Measurements from ENCODE around the gene DNA2.

Gene DNA2

DNA sequence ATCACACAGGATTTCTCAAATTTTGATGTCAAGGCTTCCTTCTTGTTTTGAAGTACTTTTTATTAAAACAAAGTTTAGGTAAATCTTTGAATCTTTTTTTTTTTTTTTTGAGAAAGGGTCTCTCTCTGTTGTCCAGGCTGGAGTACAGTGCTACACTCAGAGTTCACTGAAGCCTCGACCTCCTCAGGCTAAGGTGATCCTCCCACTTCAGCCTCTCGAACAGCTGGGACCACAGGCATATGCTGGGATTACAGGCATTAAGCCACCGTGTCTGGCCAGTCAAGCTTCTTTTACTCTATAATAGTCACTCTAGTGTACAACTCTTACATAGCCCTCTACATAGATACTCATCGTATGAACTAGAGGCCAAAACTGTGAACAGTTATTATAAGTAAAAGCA lies 68.1 kb downstream of the DNA2 start:
- TF ChIP-seq, protein P1, sequence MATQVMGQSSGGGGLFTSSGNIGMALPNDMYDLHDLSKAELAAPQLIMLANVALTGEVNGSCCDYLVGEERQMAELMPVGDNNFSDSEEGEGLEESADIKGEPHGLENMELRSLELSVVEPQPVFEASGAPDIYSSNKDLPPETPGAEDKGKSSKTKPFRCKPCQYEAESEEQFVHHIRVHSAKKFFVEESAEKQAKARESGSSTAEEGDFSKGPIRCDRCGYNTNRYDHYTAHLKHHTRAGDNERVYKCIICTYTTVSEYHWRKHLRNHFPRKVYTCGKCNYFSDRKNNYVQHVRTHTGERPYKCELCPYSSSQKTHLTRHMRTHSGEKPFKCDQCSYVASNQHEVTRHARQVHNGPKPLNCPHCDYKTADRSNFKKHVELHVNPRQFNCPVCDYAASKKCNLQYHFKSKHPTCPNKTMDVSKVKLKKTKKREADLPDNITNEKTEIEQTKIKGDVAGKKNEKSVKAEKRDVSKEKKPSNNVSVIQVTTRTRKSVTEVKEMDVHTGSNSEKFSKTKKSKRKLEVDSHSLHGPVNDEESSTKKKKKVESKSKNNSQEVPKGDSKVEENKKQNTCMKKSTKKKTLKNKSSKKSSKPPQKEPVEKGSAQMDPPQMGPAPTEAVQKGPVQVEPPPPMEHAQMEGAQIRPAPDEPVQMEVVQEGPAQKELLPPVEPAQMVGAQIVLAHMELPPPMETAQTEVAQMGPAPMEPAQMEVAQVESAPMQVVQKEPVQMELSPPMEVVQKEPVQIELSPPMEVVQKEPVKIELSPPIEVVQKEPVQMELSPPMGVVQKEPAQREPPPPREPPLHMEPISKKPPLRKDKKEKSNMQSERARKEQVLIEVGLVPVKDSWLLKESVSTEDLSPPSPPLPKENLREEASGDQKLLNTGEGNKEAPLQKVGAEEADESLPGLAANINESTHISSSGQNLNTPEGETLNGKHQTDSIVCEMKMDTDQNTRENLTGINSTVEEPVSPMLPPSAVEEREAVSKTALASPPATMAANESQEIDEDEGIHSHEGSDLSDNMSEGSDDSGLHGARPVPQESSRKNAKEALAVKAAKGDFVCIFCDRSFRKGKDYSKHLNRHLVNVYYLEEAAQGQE (IDR thresholded peaks at IDR 0.05; ENCODE audit: insufficient read depth in 1 of 2, low read depth in 2 of 2, low read length in 2 of 2) = no peak
- TF ChIP-seq POLR2AphosphoS5 (IDR thresholded peaks at IDR 0.05; ENCODE audit: low read depth, low read length) (no peak), SIN3A (IDR thresholded peaks at IDR 0.05; ENCODE audit: borderline replicate concordance, insufficient read depth, low read length) (no peak), TAF1 (IDR thresholded peaks at IDR 0.05; ENCODE audit: borderline replicate concordance, insufficient read depth, low read length) (no peak), FOXP2 (optimal IDR thresholded peaks at IDR 0.05; ENCODE audit: borderline replicate concordance, extremely low read depth, extremely low read length, insufficient read depth) (no peak)

DNA sequence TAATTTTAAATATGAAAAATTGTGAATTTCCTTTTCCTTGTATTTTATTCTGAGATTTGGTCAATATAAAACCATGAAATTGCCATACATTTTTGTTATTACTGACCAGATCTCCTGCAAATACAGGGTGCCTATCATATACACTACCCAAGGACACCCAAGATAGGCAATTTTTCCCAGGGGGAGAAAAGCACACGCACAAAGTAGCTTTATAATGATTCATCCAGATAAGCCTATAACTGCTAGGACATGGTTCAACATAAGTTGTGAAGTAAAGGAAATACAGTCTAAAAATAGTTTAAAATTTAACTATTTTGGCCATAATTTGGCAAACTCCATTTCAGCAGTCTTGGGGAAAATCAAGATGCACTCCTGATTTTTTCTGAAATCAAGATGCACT lies 69.5 kb downstream of the DNA2 start:
- TF ChIP-seq TAF1 (IDR thresholded peaks at IDR 0.05; ENCODE audit: borderline replicate concordance, insufficient read depth, low read length) (no peak), POLR2AphosphoS5 (IDR thresholded peaks at IDR 0.05; ENCODE audit: low read depth, low read length) (no peak), FOXP2 (optimal IDR thresholded peaks at IDR 0.05; ENCODE audit: borderline replicate concordance, extremely low read depth, extremely low read length, insufficient read depth) (no peak), SIN3A (IDR thresholded peaks at IDR 0.05; ENCODE audit: borderline replicate concordance, insufficient read depth, low read length) (no peak)
- TF ChIP-seq, protein P1 (IDR thresholded peaks at IDR 0.05; ENCODE audit: insufficient read depth in 1 of 2, low read depth in 2 of 2, low read length in 2 of 2) = no peak

DNA sequence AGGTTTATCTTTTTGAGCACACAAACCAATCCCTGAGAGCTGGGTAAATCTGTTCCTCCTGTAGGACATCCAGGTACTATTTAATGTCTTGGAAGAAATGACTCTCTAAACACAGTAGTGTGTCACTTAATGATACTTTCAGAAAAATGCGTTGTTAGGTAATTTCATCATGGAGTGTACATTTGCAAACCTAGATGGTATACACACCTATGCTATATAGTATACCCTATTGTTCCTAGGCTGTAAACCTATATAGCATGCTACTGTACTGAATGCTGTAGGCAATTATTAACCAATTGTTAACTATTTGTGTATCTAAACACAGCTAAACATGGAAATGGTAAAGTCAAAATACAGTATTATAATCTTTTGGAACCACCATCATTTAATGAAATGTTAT lies 74.8 kb downstream of the DNA2 start:
- TF ChIP-seq POLR2AphosphoS5 (IDR thresholded peaks at IDR 0.05; ENCODE audit: low read depth, low read length) (no peak), TAF1 (IDR thresholded peaks at IDR 0.05; ENCODE audit: borderline replicate concordance, insufficient read depth, low read length) (no peak), SIN3A (IDR thresholded peaks at IDR 0.05; ENCODE audit: borderline replicate concordance, insufficient read depth, low read length) (no peak)

DNA sequence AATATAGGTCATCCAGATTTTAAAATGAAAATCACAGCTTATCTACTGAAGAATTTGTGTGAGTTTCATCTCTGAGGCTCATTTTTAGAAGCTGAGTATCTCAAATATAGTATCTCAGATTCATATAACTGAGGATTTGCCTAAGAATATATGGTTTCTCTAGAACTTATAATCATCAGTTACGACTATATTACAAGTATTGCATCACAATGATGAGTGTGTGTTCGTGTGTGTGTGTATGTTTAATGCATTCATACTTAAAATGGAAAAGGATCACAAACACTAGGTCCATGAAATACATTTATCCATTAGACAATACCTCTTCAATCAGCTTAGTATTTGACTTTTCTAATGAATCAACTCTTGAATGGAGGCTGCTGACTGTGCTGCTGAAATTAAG lies 86.0 kb downstream of the DNA2 start:
- TF ChIP-seq POLR2AphosphoS5 (IDR thresholded peaks at IDR 0.05; ENCODE audit: low read depth, low read length) (no peak), TAF1 (IDR thresholded peaks at IDR 0.05; ENCODE audit: borderline replicate concordance, insufficient read depth, low read length) (no peak), FOXP2 (optimal IDR thresholded peaks at IDR 0.05; ENCODE audit: borderline replicate concordance, extremely low read depth, extremely low read length, insufficient read depth) (no peak), SIN3A (IDR thresholded peaks at IDR 0.05; ENCODE audit: borderline replicate concordance, insufficient read depth, low read length) (no peak)
- TF ChIP-seq, protein P1 (IDR thresholded peaks at IDR 0.05; ENCODE audit: insufficient read depth in 1 of 2, low read depth in 2 of 2, low read length in 2 of 2) = no peak

DNA sequence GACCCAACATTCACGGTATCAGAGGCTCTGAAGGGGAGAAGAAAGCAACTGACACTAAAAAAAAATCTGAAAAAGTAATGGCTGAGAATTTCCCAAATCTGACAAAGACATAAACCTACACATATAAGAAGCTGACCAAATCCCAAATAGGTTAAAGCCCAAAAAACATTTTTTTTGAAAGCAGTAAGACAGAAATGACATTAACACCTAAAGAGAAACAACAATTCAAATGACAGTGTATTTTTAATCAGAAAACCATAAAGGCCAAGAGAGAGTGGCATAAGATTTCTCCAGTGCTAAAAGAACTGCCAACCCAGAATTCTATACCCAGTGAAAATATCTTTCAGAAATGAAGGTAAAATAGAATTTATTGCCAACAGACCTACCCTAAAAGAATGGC lies 100.2 kb downstream of the DNA2 start:
- no peak for TF ChIP-seq TAF1 (IDR thresholded peaks at IDR 0.05; ENCODE audit: borderline replicate concordance, insufficient read depth, low read length)
- TF ChIP-seq SIN3A (IDR thresholded peaks at IDR 0.05; ENCODE audit: borderline replicate concordance, insufficient read depth, low read length) = no peak
- TF ChIP-seq, protein P1 (IDR thresholded peaks at IDR 0.05; ENCODE audit: insufficient read depth in 1 of 2, low read depth in 2 of 2, low read length in 2 of 2) = no peak
- no peak for TF ChIP-seq FOXP2 (optimal IDR thresholded peaks at IDR 0.05; ENCODE audit: borderline replicate concordance, extremely low read depth, extremely low read length, insufficient read depth)
- no peak for TF ChIP-seq POLR2AphosphoS5 (IDR thresholded peaks at IDR 0.05; ENCODE audit: low read depth, low read length)
